Measurements from ENCODE around the gene RIPK3.

DNA sequence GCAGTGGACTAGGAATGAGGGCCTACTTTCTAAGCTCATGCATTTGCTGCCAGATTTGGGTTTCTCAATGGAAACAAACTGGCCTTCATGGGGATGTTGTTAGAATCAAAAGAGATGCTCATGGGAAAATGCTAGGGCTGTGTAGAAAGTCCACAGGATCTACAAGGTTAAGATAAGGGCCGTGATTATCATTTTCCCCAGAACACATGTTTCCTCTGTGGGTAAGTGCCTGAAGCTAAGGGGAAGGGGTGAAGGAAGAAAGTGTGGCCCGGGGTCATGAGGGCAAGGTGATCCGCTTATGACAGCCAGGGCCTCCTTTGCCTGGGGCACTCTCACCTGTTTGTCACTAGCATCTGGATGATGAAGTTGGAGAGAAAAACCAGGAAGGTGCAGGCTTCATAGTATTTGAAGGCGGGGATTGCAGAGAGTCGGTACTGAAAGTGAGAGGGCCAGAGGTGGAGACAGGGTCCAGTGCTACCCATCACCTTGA, 14.7 kb downstream of the RIPK3 start:
- TF ChIP-seq, protein P1, sequence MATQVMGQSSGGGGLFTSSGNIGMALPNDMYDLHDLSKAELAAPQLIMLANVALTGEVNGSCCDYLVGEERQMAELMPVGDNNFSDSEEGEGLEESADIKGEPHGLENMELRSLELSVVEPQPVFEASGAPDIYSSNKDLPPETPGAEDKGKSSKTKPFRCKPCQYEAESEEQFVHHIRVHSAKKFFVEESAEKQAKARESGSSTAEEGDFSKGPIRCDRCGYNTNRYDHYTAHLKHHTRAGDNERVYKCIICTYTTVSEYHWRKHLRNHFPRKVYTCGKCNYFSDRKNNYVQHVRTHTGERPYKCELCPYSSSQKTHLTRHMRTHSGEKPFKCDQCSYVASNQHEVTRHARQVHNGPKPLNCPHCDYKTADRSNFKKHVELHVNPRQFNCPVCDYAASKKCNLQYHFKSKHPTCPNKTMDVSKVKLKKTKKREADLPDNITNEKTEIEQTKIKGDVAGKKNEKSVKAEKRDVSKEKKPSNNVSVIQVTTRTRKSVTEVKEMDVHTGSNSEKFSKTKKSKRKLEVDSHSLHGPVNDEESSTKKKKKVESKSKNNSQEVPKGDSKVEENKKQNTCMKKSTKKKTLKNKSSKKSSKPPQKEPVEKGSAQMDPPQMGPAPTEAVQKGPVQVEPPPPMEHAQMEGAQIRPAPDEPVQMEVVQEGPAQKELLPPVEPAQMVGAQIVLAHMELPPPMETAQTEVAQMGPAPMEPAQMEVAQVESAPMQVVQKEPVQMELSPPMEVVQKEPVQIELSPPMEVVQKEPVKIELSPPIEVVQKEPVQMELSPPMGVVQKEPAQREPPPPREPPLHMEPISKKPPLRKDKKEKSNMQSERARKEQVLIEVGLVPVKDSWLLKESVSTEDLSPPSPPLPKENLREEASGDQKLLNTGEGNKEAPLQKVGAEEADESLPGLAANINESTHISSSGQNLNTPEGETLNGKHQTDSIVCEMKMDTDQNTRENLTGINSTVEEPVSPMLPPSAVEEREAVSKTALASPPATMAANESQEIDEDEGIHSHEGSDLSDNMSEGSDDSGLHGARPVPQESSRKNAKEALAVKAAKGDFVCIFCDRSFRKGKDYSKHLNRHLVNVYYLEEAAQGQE (IDR thresholded peaks at IDR 0.05; ENCODE audit: low read depth, low read length) = no peak
- TF ChIP-seq POLR2AphosphoS5 (IDR thresholded peaks at IDR 0.05; ENCODE audit: low read depth, low read length) = no peak
- TF ChIP-seq RCOR1 (IDR thresholded peaks at IDR 0.05; ENCODE audit: low read length) = no peak
- TF ChIP-seq, protein P2, sequence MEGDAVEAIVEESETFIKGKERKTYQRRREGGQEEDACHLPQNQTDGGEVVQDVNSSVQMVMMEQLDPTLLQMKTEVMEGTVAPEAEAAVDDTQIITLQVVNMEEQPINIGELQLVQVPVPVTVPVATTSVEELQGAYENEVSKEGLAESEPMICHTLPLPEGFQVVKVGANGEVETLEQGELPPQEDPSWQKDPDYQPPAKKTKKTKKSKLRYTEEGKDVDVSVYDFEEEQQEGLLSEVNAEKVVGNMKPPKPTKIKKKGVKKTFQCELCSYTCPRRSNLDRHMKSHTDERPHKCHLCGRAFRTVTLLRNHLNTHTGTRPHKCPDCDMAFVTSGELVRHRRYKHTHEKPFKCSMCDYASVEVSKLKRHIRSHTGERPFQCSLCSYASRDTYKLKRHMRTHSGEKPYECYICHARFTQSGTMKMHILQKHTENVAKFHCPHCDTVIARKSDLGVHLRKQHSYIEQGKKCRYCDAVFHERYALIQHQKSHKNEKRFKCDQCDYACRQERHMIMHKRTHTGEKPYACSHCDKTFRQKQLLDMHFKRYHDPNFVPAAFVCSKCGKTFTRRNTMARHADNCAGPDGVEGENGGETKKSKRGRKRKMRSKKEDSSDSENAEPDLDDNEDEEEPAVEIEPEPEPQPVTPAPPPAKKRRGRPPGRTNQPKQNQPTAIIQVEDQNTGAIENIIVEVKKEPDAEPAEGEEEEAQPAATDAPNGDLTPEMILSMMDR (IDR thresholded peaks at IDR 0.05) = no peak
- no peak for TF ChIP-seq TAF1 (IDR thresholded peaks at IDR 0.05; ENCODE audit: borderline replicate concordance, low read depth, low read length)
- TF ChIP-seq, protein P3, sequence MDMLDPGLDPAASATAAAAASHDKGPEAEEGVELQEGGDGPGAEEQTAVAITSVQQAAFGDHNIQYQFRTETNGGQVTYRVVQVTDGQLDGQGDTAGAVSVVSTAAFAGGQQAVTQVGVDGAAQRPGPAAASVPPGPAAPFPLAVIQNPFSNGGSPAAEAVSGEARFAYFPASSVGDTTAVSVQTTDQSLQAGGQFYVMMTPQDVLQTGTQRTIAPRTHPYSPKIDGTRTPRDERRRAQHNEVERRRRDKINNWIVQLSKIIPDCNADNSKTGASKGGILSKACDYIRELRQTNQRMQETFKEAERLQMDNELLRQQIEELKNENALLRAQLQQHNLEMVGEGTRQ (IDR thresholded peaks at IDR 0.05; ENCODE audit: borderline replicate concordance, low read depth, low read length) = no peak
- no peak for TF ChIP-seq FOSL2 (IDR thresholded peaks at IDR 0.05; ENCODE audit: borderline replicate concordance, low read depth)
- no peak for TF ChIP-seq YY1 (IDR thresholded peaks at IDR 0.05; ENCODE audit: low read depth)
- TF ChIP-seq TCF12 (IDR thresholded peaks at IDR 0.05) = no peak
- TF ChIP-seq SMC3 (IDR thresholded peaks at IDR 0.05; ENCODE audit: low read depth, low read length) = no peak

Measured in SK-N-SH (cell line).